Hematopoietic multipotent progenitor cell treated with erythropoietin and hydrocortisone succinate and interleukin-3 and kit ligand, for 8 days (in vitro differentiated cells): Measurements from ENCODE around the gene SUGCT.

Experiments
- DNase-seq: peaks from one replicate; pipeline ENCODE4 v3.0.0-alpha.2; 2015

The SUGCT gene

GRCh38 chr7:40267583-40267982 is 132.8 kb downstream of the SUGCT start:
- DNase-seq: no peak

GRCh38 chr7:40268810-40269209 is 134.0 kb downstream of the SUGCT start:
- peak; percentile 15 for DNase-seq

GRCh38 chr7:40276061-40276460 is 141.3 kb downstream of the SUGCT start:
- no peak for DNase-seq

- DNase-seq: no peak
Measured at GRCh38 chr7:40279991-40280390, 145.2 kb downstream of the SUGCT start.

GRCh38 chr7:40282858-40283257 is 148.1 kb downstream of the SUGCT start:
- DNase-seq: no peak

- no peak for DNase-seq
Measured at GRCh38 chr7:40283391-40283790, 148.6 kb downstream of the SUGCT start.

GRCh38 chr7:40288827-40289226 is 154.0 kb downstream of the SUGCT start:
- DNase-seq: no peak

- DNase-seq: no peak
Measured at GRCh38 chr7:40297741-40298311, 163.0 kb downstream of the SUGCT start.

- no peak for DNase-seq
Measured at GRCh38 chr7:40298421-40298820, 163.6 kb downstream of the SUGCT start.

GRCh38 chr7:40299097-40299496 is 164.3 kb downstream of the SUGCT start:
- DNase-seq: no peak

GRCh38 chr7:40300146-40300670 is 165.4 kb downstream of the SUGCT start:
- no peak for DNase-seq

GRCh38 chr7:40301486-40302068 is 166.8 kb downstream of the SUGCT start:
- no peak for DNase-seq

GRCh38 chr7:40303996-40304395 is 169.2 kb downstream of the SUGCT start:
- no peak for DNase-seq

- DNase-seq: no peak
Measured at GRCh38 chr7:40305229-40305628, 170.4 kb downstream of the SUGCT start.

GRCh38 chr7:40306025-40306424 is 171.2 kb downstream of the SUGCT start:
- DNase-seq: no peak

GRCh38 chr7:40306596-40306995 is 171.8 kb downstream of the SUGCT start:
- DNase-seq: no peak

- DNase-seq: no peak
Measured at GRCh38 chr7:40310258-40310657, 175.5 kb downstream of the SUGCT start.

GRCh38 chr7:40311307-40311706 is 176.5 kb downstream of the SUGCT start:
- DNase-seq: no peak

- no peak for DNase-seq
Measured at GRCh38 chr7:40315277-40315676, 180.5 kb downstream of the SUGCT start.

GRCh38 chr7:40316176-40316575 is 181.4 kb downstream of the SUGCT start:
- DNase-seq: no peak

- DNase-seq: no peak
Measured at GRCh38 chr7:40324914-40325313, 190.1 kb downstream of the SUGCT start.

- no peak for DNase-seq
Measured at GRCh38 chr7:40327113-40327512, 192.3 kb downstream of the SUGCT start.

GRCh38 chr7:40327873-40328272 is 193.1 kb downstream of the SUGCT start:
- no peak for DNase-seq

- peak; percentile 60 for DNase-seq
Measured at GRCh38 chr7:40329601-40330153, 194.9 kb downstream of the SUGCT start.

- no peak for DNase-seq
Measured at GRCh38 chr7:40330408-40330807, 195.6 kb downstream of the SUGCT start.
